ENCODE data around the gene ZAP70. TPM values are rescaled to one million over a fixed set of nuclear protein-coding genes. Genes with fewer than 3 reads are reported as not detected.
"Not testable (repeated sequence)": the region's sequence is repeated elsewhere in the genome, so short reads cannot be mapped to it uniquely, and the experiment has no call there.

The ZAP70 gene
- total RNA-seq, 2 donors from 2014 or later = 8.3 to 10.4 TPM

GRCh38 chr2:97677480-97677879 is 35.9 kb upstream of the ZAP70 start:
- H3K9me3 ChIP-seq (ENCODE audit: control insufficient read depth, low read length) = no peaks in the 10 kb centered on the region
- H3K27me3 ChIP-seq (ENCODE audit: control insufficient read depth, insufficient read depth, low read length, poor library complexity, severe bottlenecking) = no peaks in the 10 kb centered on the region
- WGBS, 2 experiments (ENCODE audit: insufficient coverage in 1 of 2, insufficient read length in 1 of 2) = 83 to 100% methylated on average over 1 to 2 of the region's 2 CpGs
- Mint-ChIP-seq H3K27me3 (ENCODE audit: insufficient read depth) (no peaks in the 10 kb centered on the region), H3K9me3 (peaks cover 19% of the 10 kb centered on the region), H3K36me3 (ENCODE audit: low read depth) (peaks cover 11% of the 10 kb centered on the region), H3K4me1 (peaks cover 11% of the 10 kb centered on the region), H3K4me3 (no peak overlapping the region), H3K27ac (no peak overlapping the region)
- no peak for DNase-seq
- no peak overlapping the region for H3K9ac ChIP-seq (ENCODE audit: extremely low read depth, low read length, poor library complexity, severe bottlenecking)
- peaks cover 6% of the 10 kb centered on the region for H3K4me1 ChIP-seq (ENCODE audit: control insufficient read depth, insufficient read depth, low read length)
- no peak overlapping the region for H3K4me3 ChIP-seq (ENCODE audit: low read length)
- no peak for TF ChIP-seq CTCF (conservative IDR thresholded peaks at IDR 0.05)
- H3K27ac ChIP-seq (ENCODE audit: low read depth, low read length) = no peak overlapping the region
- no peaks in the 10 kb centered on the region for H3K36me3 ChIP-seq (ENCODE audit: control insufficient read depth, insufficient read depth, low read length)

- no peak overlapping the region for H3K9ac ChIP-seq (ENCODE audit: extremely low read depth, low read length, poor library complexity, severe bottlenecking)
- no peaks in the 10 kb centered on the region for H3K9me3 ChIP-seq (ENCODE audit: control insufficient read depth, low read length)
- H3K27me3 ChIP-seq (ENCODE audit: control insufficient read depth, insufficient read depth, low read length, poor library complexity, severe bottlenecking) = no peaks in the 10 kb centered on the region
- H3K27ac ChIP-seq (ENCODE audit: low read depth, low read length) = no peak overlapping the region
- DNase-seq = no peak
- Mint-ChIP-seq H3K27ac (no peak overlapping the region), H3K27me3 (ENCODE audit: insufficient read depth) (no peaks in the 10 kb centered on the region), H3K4me1 (peaks cover 11% of the 10 kb centered on the region), H3K4me3 (no peak overlapping the region), H3K9me3 (peaks cover 19% of the 10 kb centered on the region), H3K36me3 (ENCODE audit: low read depth) (peaks cover 11% of the 10 kb centered on the region)
- 94 to 100% methylated on average over 1 of the region's 1 CpG for whole genome bisulfite sequencing, 2 experiments (ENCODE audit: insufficient coverage in 1 of 2, insufficient read length in 1 of 2)
- H3K36me3 ChIP-seq (ENCODE audit: control insufficient read depth, insufficient read depth, low read length) = no peaks in the 10 kb centered on the region
- H3K4me3 ChIP-seq (ENCODE audit: low read length) = no peak overlapping the region
- H3K4me1 ChIP-seq (ENCODE audit: control insufficient read depth, insufficient read depth, low read length) = peaks cover 6% of the 10 kb centered on the region
- no peak for TF ChIP-seq CTCF (conservative IDR thresholded peaks at IDR 0.05)
Observed at GRCh38 chr2:97678298-97678697, 35.1 kb upstream of the ZAP70 start.

- H3K27me3 Mint-ChIP-seq (ENCODE audit: insufficient read depth); H3K36me3 Mint-ChIP-seq (ENCODE audit: low read depth); H3K4me3 ChIP-seq (ENCODE audit: low read length); H3K4me1 ChIP-seq (ENCODE audit: control insufficient read depth, insufficient read depth, low read length); H3K36me3 ChIP-seq (ENCODE audit: control insufficient read depth, insufficient read depth, low read length); H3K27ac ChIP-seq (ENCODE audit: low read depth, low read length); H3K27me3 ChIP-seq (ENCODE audit: control insufficient read depth, insufficient read depth, low read length, poor library complexity, severe bottlenecking); H3K9me3 ChIP-seq (ENCODE audit: control insufficient read depth, low read length); DNase-seq; H3K4me3 Mint-ChIP-seq; H3K27ac Mint-ChIP-seq; H3K4me1 Mint-ChIP-seq; H3K9ac ChIP-seq (ENCODE audit: extremely low read depth, low read length, poor library complexity, severe bottlenecking): not testable (repeated sequence)
- H3K9me3 Mint-ChIP-seq = peaks cover 11% of the 10 kb centered on the region
- 80 to 85% methylated on average over 1 to 2 of the region's 3 CpGs for WGBS, 2 experiments (ENCODE audit: insufficient coverage in 1 of 2, insufficient read length in 1 of 2)
Observed at GRCh38 chr2:97687235-97687634, 26.1 kb upstream of the ZAP70 start.

All from endodermal cell (in vitro differentiated cells).